Liver (tissue), 3 donors: ENCODE measurements around the gene CPLANE2.

Experiments
- JUND ChIP-seq, 2 donors: IDR thresholded peaks; 2 replicates each; pipeline ENCODE4 v1.6.1; 2016; ENCODE audit warnings: antibody characterized with exemption in 2 of 2
- TF ChIP-seq, protein P1 (sequence below): fragments of 150-350 bp; IDR thresholded peaks from 2 replicates; pipeline ENCODE4 v1.5.1; 2017; ENCODE audit warnings: improper control_type of control experiment, low read depth, low read length; ENCODE audit not compliant: missing input control
- TF ChIP-seq, protein P2 (sequence below): IDR thresholded peaks from 2 replicates; pipeline ENCODE4 v1.6.1; 2016; ENCODE audit warnings: antibody characterized with exemption, mild to moderate bottlenecking
- TF ChIP-seq, protein P3 (sequence below): IDR thresholded peaks from 2 replicates; pipeline ENCODE4 v1.6.1; 2016; ENCODE audit warnings: antibody characterized with exemption
- donor health status: healthy.
- donor health status: healthy.

GRCh38 chr1:16224472-16224871 is 12.5 kb downstream of the CPLANE2 start:
- TF ChIP-seq, protein P1, sequence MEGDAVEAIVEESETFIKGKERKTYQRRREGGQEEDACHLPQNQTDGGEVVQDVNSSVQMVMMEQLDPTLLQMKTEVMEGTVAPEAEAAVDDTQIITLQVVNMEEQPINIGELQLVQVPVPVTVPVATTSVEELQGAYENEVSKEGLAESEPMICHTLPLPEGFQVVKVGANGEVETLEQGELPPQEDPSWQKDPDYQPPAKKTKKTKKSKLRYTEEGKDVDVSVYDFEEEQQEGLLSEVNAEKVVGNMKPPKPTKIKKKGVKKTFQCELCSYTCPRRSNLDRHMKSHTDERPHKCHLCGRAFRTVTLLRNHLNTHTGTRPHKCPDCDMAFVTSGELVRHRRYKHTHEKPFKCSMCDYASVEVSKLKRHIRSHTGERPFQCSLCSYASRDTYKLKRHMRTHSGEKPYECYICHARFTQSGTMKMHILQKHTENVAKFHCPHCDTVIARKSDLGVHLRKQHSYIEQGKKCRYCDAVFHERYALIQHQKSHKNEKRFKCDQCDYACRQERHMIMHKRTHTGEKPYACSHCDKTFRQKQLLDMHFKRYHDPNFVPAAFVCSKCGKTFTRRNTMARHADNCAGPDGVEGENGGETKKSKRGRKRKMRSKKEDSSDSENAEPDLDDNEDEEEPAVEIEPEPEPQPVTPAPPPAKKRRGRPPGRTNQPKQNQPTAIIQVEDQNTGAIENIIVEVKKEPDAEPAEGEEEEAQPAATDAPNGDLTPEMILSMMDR = no peak
- TF ChIP-seq, protein P2, sequence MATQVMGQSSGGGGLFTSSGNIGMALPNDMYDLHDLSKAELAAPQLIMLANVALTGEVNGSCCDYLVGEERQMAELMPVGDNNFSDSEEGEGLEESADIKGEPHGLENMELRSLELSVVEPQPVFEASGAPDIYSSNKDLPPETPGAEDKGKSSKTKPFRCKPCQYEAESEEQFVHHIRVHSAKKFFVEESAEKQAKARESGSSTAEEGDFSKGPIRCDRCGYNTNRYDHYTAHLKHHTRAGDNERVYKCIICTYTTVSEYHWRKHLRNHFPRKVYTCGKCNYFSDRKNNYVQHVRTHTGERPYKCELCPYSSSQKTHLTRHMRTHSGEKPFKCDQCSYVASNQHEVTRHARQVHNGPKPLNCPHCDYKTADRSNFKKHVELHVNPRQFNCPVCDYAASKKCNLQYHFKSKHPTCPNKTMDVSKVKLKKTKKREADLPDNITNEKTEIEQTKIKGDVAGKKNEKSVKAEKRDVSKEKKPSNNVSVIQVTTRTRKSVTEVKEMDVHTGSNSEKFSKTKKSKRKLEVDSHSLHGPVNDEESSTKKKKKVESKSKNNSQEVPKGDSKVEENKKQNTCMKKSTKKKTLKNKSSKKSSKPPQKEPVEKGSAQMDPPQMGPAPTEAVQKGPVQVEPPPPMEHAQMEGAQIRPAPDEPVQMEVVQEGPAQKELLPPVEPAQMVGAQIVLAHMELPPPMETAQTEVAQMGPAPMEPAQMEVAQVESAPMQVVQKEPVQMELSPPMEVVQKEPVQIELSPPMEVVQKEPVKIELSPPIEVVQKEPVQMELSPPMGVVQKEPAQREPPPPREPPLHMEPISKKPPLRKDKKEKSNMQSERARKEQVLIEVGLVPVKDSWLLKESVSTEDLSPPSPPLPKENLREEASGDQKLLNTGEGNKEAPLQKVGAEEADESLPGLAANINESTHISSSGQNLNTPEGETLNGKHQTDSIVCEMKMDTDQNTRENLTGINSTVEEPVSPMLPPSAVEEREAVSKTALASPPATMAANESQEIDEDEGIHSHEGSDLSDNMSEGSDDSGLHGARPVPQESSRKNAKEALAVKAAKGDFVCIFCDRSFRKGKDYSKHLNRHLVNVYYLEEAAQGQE = no peak
- TF ChIP-seq, protein P3, sequence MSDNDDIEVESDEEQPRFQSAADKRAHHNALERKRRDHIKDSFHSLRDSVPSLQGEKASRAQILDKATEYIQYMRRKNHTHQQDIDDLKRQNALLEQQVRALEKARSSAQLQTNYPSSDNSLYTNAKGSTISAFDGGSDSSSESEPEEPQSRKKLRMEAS = no peak
- no peak for TF ChIP-seq JUND (IDR thresholded peaks at IDR 0.05)
